HG02970 (cell line): ENCODE data around the gene COPZ2.
"Not testable (repeated sequence)": the region's sequence is repeated elsewhere in the genome, so short reads cannot be mapped to it uniquely, and the experiment has no call there.

Experiments used
- ATAC-seq: cut with Tn5 transposase; IDR thresholded peaks from one replicate; pipeline ENCODE4 v1.9.1; 2021; ENCODE audit warnings: mild to moderate bottlenecking, moderate library complexity, moderate number of reproducible peaks; ENCODE audit not compliant: unreplicated experiment, low FRiP score

The COPZ2 gene, protein sequence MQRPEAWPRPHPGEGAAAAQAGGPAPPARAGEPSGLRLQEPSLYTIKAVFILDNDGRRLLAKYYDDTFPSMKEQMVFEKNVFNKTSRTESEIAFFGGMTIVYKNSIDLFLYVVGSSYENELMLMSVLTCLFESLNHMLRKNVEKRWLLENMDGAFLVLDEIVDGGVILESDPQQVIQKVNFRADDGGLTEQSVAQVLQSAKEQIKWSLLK

DNA sequence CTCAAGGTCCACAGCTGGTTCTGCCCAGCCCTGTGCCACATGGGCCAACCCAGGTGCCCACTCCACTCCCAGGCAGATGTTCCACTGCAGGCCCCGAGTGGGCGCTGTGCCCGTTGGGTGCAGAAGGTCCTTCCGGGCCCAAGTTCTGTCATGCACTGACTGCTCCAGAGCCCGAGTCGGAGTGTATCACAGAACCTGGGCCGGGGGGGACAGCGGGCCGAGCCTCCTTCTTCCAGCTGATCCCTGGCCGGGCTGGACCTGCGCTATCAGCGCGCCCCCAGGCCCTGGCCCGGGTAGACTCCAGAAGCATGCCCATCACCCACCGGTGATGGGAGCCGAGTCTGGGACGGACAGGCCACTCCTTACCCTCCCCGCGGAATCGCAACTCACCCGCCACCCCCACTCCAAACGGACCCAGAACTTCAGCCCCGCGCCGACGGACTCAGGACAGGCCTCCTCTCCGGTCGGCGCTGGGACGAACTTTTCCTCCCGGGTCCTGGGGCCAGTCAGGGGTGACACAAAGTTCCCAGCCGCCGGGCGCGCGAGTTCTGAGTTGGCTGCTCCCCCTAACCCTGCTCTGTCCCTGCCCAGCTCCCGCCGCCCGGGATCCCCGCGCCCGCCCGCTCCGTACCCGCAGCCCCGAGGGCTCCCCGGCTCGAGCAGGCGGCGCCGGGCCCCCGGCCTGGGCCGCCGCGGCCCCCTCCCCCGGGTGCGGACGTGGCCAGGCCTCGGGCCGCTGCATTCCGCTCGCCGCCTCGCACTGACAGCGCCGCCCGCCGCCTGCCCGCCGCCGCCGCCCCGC lies at the start of gene COPZ2:
COPZ2 (minus strand) TSS at position 762 of the 802 bp plus-strand sequence; CDS start at position 742, 20 bp downstream.
- no peak for ATAC-seq

DNA sequence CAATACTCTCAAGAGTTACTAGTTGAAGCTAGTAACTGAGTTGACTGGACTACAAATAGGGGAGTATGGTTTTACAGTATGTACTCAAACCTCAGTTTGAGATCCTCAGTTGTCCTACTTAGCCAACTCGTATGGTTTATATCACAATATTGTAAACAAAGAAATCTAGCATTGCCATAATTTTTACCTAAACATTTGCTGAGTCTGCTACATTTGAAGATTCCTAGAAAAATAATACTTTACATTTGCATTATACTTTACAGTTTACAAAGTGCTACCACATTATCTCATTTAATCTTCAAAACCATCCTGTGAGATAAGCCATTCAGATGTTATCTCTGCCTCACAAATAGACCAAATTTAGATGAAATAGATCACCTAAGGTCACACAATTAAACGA lies 47.3 kb upstream of the COPZ2 start:
- ATAC-seq, result no peak

DNA sequence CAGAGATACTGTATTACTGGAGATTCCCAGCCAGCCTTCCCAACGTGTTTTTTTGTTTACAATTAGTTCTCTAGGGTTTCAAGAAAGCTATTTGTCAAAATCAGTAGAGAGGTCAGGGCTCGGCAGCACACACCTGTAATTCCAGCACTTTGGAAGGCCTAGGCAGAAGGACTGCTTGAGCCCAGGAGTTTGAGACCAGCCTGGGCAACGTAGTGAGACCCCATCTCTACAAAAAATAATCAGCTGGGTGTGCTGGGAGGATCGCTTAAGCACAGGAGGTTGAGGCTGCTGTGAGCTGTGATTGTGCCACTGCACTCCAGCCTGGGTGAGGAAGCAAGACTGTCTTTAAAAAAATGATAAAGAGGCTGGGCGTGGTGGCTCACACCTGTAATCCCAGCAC lies 44.3 kb upstream of the COPZ2 start:
- ATAC-seq, result no peak

DNA sequence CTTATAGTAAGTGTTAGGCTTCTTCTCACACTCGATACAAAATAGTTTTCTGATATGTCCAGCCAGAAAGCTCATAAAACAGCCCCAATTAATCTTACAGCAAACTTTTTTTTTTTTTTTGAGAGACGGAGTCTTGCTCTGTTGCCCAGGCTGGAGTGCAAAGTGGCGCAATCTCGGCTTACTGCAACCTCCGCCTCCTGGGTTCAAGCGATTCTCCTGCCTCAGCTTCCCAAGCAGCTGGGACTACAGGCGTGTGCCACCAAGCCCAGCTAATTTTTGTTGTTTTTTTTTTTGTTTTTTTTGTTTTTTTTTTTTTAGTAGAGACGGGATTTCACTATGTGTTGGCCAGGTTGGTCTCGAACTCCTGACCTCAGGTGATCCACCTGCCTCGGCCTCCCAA lies 39.6 kb upstream of the COPZ2 start:
- not testable (repeated sequence) for ATAC-seq

DNA sequence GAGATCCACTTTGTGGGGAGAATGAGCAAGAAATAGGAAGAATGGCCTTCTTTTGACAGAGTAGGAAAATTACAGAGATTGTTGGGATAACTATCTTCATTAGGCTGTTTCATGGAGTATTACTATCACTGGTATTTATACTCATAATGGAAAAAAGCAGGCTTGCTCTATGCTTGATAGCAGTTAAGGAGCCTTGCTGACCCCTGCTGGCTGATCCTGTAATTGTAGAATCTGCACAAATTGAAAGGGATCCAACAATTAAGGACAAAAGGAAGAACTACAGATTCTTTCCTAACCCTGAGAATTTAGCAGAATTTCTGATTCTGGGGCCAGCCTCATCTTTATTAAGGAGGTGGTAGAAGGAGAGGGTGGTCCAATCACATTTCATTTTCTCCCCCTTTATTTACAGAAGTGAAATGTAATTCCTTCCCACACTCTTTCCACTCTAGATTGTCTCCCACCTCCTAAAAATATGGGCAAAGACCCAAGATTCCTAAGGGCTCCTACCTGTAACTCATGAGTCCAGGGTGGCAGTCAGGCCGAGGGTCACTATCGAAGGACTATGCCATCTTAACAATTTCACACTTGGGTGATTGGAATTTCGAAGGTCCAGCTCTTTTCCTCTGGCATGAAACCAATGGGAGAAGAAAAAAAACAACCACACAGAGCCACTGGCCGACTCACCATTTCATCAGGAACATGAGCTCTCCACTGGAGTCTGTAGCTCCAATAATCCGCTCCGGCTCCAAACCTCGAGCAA lies 36.9 kb upstream of the COPZ2 start:
- no peak for ATAC-seq

DNA sequence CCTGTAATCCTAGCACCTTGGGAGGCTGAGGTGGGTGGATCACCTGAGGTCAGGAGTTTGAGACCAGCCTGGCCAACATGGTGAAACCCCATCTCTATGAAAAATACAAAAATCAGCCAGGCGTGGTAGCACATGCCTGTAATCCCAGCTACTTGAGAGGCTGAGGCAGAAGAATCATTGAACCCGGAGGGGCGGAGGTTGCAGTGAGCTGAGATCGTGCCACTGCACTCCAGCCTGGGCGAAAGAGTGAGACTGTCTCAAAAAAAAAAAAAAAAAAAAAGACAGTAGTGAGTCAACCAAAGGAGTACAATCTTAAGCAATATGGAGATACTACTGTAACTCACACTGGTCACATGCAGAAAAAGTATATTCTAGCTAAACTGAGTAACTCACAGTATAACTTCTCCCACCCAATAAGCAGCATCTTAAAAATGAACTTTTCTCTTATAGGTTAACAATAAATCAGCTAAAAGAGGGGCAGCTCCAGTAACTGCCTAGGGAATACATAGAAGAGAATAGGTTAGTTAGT lies 36.0 kb upstream of the COPZ2 start:
- ATAC-seq, result not testable (repeated sequence)

DNA sequence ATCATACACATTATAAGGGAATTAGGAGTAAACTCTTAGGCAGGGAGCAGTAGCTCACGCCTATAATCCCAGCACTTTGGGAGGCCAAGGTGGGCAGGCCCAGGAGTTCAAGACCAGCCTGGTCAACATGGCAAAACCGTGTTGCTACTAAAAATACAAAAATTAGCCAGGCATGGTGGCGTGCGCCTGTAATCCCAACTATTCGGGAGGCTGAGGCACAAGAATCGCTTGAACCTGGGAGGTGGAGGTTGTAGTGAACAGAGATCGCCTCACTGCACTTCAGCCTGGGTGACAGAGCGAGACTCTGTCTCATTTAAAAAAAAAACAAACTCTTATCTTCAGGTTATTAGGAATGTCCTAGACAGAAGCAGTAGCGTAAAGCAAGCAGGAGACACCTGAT lies 35.2 kb upstream of the COPZ2 start:
- ATAC-seq, result not testable (repeated sequence)

DNA sequence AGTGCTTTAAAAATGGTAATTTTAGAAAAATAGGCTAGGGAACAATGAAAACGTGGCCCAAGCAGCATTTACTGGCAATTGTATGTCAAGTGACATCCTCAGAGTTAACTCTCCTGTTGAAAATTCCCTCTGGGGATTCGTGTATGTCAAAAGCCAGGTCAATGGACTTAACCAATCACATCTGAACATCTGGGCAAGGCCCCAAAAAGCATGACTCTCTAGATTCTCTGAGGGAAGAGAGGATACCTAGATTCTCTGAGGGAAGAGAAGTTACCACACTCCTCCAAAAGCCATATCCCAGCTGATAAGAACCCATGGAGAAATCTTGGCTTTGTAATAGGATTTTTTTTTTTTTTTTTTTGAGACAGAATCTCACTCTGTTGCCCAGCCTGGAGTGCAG lies 34.1 kb upstream of the COPZ2 start:
- no peak for ATAC-seq

DNA sequence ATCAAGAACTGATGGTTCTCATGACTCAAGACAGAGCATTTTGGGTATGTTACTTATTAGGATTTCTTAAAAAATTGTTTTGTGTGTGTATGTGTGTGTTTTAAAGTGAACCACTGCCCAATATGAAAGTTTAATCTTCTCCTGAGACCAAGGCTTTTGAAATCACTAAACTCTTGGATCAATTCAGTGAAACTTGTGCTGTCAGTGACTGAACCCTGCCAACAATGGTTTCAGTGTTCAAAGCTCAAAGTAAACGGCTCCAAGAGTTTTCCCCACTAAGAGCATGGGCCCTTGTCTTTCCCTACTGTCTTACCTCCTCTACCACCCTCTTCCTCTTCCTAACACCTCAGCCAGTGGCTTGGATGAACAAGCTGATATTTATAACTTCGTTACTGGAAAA lies 32.6 kb upstream of the COPZ2 start:
- ATAC-seq, result no peak

DNA sequence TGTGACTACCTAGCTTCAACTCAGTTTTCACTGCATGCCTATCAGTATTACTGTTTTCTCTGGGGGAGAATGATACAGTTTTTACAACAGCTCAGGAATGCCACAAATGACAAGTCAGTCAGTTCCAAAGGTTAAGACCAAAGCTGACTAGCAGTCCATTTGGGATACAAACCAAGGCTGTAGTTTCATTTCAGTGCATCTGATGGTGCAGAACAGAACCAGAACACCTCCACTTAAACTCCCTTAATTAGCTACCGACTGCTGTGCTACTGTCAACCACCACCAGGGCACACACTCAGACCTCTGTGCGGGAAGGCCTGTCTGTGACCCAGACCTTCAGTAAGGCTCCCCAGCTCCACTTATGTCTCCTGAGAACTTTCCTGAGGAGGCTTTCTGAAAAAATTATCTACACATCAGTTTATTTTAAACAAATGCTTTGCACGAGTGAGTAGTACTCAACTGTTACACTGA lies 30.9 kb upstream of the COPZ2 start:
- ATAC-seq, result no peak

DNA sequence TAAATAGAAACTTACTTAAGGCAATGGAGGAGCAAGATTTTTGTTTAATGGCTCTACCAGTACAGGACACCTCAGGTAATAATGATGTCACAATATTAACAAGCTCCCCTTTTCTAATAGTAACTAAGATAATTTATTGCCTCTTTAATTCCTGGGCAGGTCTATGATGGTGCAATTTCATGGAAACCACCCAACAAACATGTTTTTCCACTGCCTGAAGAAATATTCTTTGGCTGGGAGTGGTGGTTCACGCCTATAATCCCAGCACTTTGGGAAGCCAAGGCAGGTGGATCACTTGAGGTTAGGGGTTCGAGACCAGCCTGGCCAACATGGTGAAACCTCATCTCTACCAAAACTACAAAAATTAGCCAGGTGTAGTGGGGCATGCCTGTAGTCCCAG lies 30.2 kb upstream of the COPZ2 start:
- not testable (repeated sequence) for ATAC-seq

DNA sequence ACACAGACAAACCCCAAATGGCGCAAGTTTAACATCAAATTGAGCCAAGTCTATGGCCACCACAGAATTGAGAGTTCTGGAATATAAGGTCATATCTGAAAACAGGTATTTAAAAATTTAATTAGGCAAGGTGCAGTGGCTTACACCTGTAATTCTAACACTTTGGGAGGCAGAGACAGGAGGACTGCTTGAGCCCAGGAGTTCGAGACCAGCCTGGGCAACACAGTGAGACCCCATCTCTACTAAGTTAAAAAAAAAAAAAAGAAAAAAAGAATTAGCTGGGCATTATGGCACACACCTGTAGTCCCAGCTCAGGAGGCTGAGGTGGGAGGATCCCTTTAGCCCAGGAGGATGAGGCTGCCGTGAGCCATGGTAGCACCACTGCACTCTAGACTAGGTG lies 29.6 kb upstream of the COPZ2 start:
- no peak for ATAC-seq

DNA sequence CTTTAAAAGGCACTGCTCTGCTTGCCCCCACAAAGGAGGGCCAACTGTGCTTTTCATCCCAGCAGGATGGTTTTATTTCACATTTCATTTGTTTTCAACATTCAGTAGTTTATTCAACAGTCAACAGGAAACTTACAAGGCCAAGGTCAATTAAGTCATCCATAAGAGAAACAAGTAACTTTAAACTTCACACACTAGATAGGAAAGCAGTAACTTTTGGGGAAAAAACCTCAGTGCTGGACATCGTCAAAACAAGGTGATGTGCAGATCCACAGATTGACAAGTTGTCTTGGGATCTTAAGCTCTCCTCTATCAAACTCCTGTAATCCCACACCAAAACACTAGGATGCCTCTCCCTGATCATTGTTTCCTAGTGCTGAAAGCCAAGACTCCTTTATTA lies 29.1 kb upstream of the COPZ2 start:
- ATAC-seq, result no peak

DNA sequence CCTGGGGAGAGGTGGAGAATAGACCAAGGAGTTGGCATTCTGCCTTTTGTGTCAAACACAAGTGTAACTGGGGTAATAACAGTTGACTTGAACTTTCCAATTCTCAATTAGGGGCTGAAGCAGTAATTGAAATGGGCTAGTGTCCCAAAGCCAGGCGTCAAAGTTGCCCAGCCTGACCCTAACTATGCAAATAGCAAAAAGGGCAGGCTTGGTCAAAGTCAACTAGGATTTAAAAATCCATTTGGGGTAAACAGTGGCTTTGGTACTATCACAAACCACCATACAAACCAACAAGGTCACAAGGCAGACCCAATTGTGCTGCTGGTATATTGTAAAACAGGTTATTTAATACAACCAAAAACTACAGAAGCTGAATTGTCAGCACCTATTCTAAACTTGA lies 28.6 kb upstream of the COPZ2 start:
- ATAC-seq, result no peak

DNA sequence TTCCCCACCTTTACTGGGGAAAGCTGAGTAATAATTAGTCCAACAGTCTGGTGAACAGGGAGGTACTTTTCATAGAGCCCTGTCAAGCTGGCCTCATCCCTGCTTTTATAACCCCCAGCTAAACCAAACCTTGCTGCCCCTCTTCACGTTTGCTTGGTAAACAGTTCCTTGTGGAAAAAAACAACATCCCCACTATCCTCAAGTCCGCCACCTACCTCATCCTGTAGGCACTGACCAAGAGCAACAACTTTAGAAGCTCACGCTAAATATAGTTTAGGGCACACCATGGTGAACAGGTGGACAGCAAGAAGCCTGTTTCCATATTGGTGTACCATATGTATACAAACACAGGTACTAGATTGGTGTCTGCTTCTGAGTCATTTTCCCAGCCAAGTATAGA lies 27.0 kb upstream of the COPZ2 start:
- no peak for ATAC-seq

DNA sequence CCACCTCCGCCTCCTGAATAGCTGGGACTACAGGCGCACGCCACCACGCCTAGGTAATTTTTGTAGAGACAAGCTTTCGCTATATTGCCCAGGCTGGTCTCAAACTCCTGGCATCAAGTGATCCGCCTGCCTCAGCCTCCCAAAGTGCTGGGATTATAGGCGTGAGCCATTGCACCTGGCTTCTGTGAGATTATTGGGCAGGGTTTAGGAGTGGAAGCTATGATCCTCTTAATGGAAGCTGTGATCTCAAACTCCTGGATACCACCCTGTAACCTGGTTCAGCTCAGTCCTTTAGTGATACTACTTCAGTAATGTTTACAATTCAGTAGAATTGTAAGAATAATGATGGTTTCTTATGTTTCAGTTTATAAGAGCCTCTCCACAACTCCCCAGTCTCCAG lies 24.7 kb upstream of the COPZ2 start:
- no peak for ATAC-seq

DNA sequence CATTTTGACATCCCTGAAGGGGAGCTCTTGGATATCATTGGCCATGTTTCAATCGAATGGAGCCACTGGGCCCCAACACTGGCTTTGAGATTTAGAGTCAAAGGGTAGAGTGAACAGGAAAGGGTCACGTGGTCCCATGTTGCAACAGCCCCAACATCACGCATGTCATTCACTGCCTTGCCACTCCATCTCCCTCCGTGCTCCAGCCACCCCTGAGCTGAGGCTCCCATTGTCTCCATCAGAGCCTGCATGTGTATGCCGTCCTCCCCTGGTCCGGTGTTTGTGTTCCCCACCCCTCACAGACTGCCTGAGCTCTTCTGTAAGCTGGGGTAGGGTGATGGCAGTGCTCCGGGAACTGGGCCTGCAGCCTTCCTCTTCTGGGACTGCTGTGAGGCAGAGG lies 22.7 kb upstream of the COPZ2 start:
- ATAC-seq, result no peak

DNA sequence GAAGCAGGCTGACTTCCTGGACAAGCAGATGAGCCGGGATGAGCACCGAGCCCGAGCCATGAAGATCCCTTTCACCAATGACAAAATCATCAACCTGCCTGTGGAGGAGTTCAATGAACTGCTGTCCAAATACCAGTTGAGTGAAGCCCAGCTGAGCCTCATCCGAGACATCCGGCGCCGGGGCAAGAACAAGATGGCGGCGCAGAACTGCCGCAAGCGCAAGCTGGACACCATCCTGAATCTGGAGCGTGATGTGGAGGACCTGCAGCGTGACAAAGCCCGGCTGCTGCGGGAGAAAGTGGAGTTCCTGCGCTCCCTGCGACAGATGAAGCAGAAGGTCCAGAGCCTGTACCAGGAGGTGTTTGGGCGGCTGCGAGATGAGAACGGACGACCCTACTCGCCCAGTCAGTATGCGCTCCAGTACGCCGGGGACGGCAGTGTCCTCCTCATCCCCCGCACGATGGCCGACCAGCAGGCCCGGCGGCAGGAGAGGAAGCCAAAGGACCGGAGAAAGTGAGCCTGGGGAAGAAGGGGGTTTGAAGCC lies 21.6 kb upstream of the COPZ2 start:
- no peak for ATAC-seq

DNA sequence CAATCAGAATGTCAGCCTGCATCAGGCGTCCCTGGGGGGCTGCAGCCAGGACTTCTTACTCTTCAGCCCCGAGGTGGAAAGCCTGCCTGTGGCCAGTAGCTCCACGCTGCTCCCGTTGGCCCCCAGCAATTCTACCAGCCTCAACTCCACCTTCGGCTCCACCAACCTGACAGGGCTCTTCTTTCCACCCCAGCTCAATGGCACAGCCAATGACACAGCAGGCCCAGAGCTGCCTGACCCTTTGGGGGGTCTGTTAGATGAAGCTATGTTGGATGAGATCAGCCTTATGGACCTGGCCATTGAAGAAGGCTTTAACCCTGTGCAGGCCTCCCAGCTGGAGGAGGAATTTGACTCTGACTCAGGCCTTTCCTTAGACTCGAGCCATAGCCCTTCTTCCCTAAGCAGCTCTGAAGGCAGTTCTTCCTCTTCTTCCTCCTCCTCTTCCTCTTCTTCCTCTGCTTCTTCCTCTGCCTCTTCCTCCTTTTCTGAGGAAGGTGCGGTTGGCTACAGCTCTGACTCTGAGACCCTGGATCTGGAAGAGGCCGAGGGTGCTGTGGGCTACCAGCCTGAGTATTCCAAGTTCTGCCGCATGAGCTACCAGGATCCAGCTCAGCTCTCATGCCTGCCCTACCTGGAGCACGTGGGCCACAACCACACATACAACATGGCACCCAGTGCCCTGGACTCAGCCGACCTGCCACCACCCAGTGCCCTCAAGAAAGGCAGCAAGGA lies 21.0 kb upstream of the COPZ2 start:
- no peak for ATAC-seq

DNA sequence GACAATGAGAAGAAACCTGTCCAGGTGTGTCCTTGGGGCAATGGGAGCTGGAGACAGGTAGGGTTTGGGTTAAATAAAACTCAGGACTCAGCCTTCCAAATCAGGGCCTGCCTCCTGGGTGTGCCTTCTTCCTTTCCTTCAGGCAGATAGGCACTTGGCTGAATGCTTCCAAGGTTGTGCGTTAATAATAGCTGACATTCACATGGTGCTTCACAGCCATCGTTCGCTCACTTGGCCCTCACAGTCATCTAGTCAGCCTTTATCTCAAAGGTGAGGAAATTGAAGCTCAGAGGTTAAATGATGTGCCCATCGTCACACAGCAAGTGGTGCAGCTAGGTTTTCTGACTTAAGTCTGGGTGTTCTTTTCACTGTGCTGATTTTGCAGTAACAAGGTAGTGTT lies 20.0 kb upstream of the COPZ2 start:
- ATAC-seq, result no peak
